ENCODE results near the gene DNAAF2.
"Not testable (repeated sequence)": the region's sequence is repeated elsewhere in the genome, so short reads cannot be mapped to it uniquely, and the experiment has no call there.

DNAAF2 gene

GRCh38 chr14:49585803-49586672 lies 49.0 kb downstream of the DNAAF2 start, which contains the start of gene RPS29:
Gene RPS29 (minus strand): TSS chr14:49586380. CDS start chr14:49586346, 34 bp downstream.
- H3K4me3 ChIP-seq (ENCODE audit: low read length) = peak within 1 kb of the TSS; percentile 98
- peak; percentile 100 for DNase-seq (ENCODE audit: low read depth, low spot score)

GRCh38 chr14:49584981-49585640 lies 49.9 kb downstream of the DNAAF2 start:
- peak overlapping the region; percentile 98 for H3K4me3 ChIP-seq (ENCODE audit: low read length)
- not testable (repeated sequence) for DNase-seq (ENCODE audit: low read depth, low spot score)

- H3K4me3 ChIP-seq (ENCODE audit: low read length) = peak overlapping the region; percentile 98
- DNase-seq (ENCODE audit: low read depth, low spot score) = no peak
Observed at GRCh38 chr14:49584058-49584457, 51.0 kb downstream of the DNAAF2 start.

- H3K4me3 ChIP-seq (ENCODE audit: low read length) = no peak overlapping the region
- DNase-seq (ENCODE audit: low read depth, low spot score) = no peak
Observed at GRCh38 chr14:49583629-49584028, 51.4 kb downstream of the DNAAF2 start.

GRCh38 chr14:49582113-49582977 lies 52.7 kb downstream of the DNAAF2 start:
- no peak for DNase-seq (ENCODE audit: low read depth, low spot score)
- no peak overlapping the region for H3K4me3 ChIP-seq (ENCODE audit: low read length)

- no peak for DNase-seq (ENCODE audit: low read depth, low spot score)
Observed at GRCh38 chr14:49581209-49582112, 53.6 kb downstream of the DNAAF2 start.

GRCh38 chr14:49579841-49580240 lies 55.2 kb downstream of the DNAAF2 start:
- DNase-seq (ENCODE audit: low read depth, low spot score) = no peak

More at GRCh38 chr14:49581209-49582112, 53.6 kb downstream of the DNAAF2 start:
- no peak overlapping the region for H3K4me3 ChIP-seq (ENCODE audit: low read length)

GRCh38 chr14:49578141-49578540 lies 56.9 kb downstream of the DNAAF2 start:
- DNase-seq (ENCODE audit: low read depth, low spot score) = no peak
- no peak overlapping the region for H3K4me3 ChIP-seq (ENCODE audit: low read length)

More at GRCh38 chr14:49579841-49580240, 55.2 kb downstream of the DNAAF2 start:
- H3K4me3 ChIP-seq (ENCODE audit: low read length) = no peak overlapping the region
